NOMO-1 treated with dmso at 0.1 percent for 144 hours (cell line): ENCODE measurements around the gene IL26.

Source experiments
- DNase-seq: peaks from one replicate; lab custom pipeline; 2025; ENCODE audit not compliant: unreplicated experiment; lab: John Stamatoyannopoulos, UW

The IL26 gene

GRCh38 chr12:68225576-68226476 lies at the start of gene IL26:
IL26 (minus strand) TSS chr12:68225810; CDS start chr12:68225756, 54 bp downstream.
- no peak for DNase-seq

GRCh38 chr12:68272732-68273131 lies 47.1 kb upstream of the IL26 start:
- no peak for DNase-seq

GRCh38 chr12:68271346-68271745 lies 45.7 kb upstream of the IL26 start:
- no peak for DNase-seq

- no peak for DNase-seq
These were observed 44.7 kb upstream of the IL26 start for GRCh38 chr12:68270358-68270757.

- no peak for DNase-seq
These were observed 44.2 kb upstream of the IL26 start for GRCh38 chr12:68269779-68270178.

GRCh38 chr12:68268967-68269366 lies 43.4 kb upstream of the IL26 start:
- DNase-seq: no peak

GRCh38 chr12:68267892-68268396 lies 42.3 kb upstream of the IL26 start:
- DNase-seq: no peak

GRCh38 chr12:68264857-68265256 lies 39.2 kb upstream of the IL26 start:
- no peak for DNase-seq

- no peak for DNase-seq
These were observed 38.7 kb upstream of the IL26 start for GRCh38 chr12:68264158-68264855.

- DNase-seq: no peak
These were observed 37.8 kb upstream of the IL26 start for GRCh38 chr12:68263366-68263765.

GRCh38 chr12:68261896-68262295 lies 36.3 kb upstream of the IL26 start:
- DNase-seq: no peak

GRCh38 chr12:68260153-68260552 lies 34.5 kb upstream of the IL26 start:
- DNase-seq: no peak

GRCh38 chr12:68259318-68259940 lies 33.8 kb upstream of the IL26 start:
- DNase-seq: no peak

GRCh38 chr12:68253504-68253903 lies 27.9 kb upstream of the IL26 start, which contains the start of gene IL22:
IL22 (minus strand) TSS chr12:68253604; CDS start chr12:68253448, 156 bp downstream.
- DNase-seq: no peak

- DNase-seq: no peak
These were observed 26.5 kb upstream of the IL26 start for GRCh38 chr12:68252077-68252476.

- no peak for DNase-seq
These were observed 24.8 kb upstream of the IL26 start for GRCh38 chr12:68250454-68250853.

- no peak for DNase-seq
These were observed 22.2 kb upstream of the IL26 start for GRCh38 chr12:68247785-68248184.

- DNase-seq: no peak
These were observed 20.7 kb upstream of the IL26 start for GRCh38 chr12:68246350-68246749.

GRCh38 chr12:68245180-68246021 lies 19.8 kb upstream of the IL26 start:
- DNase-seq: no peak

- no peak for DNase-seq
These were observed 17.2 kb upstream of the IL26 start for GRCh38 chr12:68242777-68243176.

GRCh38 chr12:68240975-68241374 lies 15.4 kb upstream of the IL26 start:
- peak; percentile 52 for DNase-seq
